B cell (primary cell): ENCODE results near the gene CNKSR2.

Source experiments
- EZH2 ChIP-seq: IDR thresholded peaks from 2 replicates; pipeline ENCODE4 v1.6.1; 2012; ENCODE audit warnings: borderline replicate concordance, low read depth, mild to moderate bottlenecking, moderate library complexity, low read length; ENCODE audit not compliant: insufficient read depth, poor library complexity, severe bottlenecking
- TF ChIP-seq, protein P1 (sequence below): fragments of 200-600 bp; IDR thresholded peaks from one replicate; pipeline ENCODE4 v1.8.0; 2022; ENCODE audit warnings: antibody characterized with exemption, mild to moderate bottlenecking

DNA sequence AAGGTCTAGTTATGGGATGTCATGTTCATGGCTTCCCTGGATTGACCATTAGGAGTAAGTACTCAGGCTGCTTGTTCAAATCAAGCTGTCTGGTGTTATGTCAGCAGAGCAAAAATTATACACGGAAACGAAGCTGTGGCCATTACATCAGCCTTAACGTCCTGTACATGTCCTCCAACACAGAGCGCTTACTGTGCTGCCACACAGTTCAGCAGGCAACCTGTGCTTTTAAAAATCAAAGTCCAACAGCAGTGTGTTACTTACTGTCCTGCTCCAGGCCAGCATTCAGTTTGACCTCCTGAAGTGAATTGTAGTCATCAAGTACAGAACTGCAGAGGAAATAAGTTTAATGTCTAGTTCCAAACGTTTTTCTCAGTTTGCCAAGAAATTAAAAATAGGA, 237.9 kb downstream of the CNKSR2 start:
- TF ChIP-seq, protein P1, sequence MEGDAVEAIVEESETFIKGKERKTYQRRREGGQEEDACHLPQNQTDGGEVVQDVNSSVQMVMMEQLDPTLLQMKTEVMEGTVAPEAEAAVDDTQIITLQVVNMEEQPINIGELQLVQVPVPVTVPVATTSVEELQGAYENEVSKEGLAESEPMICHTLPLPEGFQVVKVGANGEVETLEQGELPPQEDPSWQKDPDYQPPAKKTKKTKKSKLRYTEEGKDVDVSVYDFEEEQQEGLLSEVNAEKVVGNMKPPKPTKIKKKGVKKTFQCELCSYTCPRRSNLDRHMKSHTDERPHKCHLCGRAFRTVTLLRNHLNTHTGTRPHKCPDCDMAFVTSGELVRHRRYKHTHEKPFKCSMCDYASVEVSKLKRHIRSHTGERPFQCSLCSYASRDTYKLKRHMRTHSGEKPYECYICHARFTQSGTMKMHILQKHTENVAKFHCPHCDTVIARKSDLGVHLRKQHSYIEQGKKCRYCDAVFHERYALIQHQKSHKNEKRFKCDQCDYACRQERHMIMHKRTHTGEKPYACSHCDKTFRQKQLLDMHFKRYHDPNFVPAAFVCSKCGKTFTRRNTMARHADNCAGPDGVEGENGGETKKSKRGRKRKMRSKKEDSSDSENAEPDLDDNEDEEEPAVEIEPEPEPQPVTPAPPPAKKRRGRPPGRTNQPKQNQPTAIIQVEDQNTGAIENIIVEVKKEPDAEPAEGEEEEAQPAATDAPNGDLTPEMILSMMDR = no peak
- no peak for TF ChIP-seq EZH2
